Retinal pigment epithelial cell (primary cell): ENCODE measurements around the gene CYTH4.

Experiments
- DNase-seq: peaks from one replicate; pipeline ENCODE4 v3.0.0-alpha.2; 2010; ENCODE audit warnings: low read depth
- H3K4me3 ChIP-seq: 2 replicates; pipeline ENCODE4 v1.5.1; 2011; ENCODE audit warnings: mild to moderate bottlenecking, low read length, control low read depth, moderate library complexity
- TF ChIP-seq, protein P1 (sequence below): conservative IDR thresholded peaks from 2 replicates; pipeline ENCODE4 v1.5.1; 2011; ENCODE audit warnings: low read depth, low read length, control low read depth, inconsistent platforms

Gene CYTH4

DNA sequence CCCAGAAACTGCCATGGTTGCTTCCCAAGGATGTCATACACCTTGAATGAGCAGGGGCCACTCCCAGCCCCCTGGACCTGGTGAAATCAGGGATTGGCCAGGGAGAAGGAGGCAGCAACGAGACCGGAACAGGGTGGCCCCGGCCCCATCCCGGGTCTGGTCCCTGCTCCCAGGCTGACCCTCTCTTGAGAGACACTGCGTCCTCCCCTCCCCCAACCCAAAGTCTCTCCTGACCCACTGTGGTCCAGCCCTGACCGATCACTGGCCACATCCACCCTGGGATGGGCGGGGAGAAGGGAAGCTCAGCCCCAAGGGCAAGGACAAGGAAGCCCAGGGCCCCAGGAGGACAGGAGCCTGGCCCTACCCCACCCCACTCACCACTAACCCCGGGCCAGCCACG, 12.4 kb downstream of the CYTH4 start:
- H3K4me3 ChIP-seq, result no peak overlapping the region
- TF ChIP-seq, protein P1, sequence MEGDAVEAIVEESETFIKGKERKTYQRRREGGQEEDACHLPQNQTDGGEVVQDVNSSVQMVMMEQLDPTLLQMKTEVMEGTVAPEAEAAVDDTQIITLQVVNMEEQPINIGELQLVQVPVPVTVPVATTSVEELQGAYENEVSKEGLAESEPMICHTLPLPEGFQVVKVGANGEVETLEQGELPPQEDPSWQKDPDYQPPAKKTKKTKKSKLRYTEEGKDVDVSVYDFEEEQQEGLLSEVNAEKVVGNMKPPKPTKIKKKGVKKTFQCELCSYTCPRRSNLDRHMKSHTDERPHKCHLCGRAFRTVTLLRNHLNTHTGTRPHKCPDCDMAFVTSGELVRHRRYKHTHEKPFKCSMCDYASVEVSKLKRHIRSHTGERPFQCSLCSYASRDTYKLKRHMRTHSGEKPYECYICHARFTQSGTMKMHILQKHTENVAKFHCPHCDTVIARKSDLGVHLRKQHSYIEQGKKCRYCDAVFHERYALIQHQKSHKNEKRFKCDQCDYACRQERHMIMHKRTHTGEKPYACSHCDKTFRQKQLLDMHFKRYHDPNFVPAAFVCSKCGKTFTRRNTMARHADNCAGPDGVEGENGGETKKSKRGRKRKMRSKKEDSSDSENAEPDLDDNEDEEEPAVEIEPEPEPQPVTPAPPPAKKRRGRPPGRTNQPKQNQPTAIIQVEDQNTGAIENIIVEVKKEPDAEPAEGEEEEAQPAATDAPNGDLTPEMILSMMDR, result no peak
- DNase-seq, result no peak

DNA sequence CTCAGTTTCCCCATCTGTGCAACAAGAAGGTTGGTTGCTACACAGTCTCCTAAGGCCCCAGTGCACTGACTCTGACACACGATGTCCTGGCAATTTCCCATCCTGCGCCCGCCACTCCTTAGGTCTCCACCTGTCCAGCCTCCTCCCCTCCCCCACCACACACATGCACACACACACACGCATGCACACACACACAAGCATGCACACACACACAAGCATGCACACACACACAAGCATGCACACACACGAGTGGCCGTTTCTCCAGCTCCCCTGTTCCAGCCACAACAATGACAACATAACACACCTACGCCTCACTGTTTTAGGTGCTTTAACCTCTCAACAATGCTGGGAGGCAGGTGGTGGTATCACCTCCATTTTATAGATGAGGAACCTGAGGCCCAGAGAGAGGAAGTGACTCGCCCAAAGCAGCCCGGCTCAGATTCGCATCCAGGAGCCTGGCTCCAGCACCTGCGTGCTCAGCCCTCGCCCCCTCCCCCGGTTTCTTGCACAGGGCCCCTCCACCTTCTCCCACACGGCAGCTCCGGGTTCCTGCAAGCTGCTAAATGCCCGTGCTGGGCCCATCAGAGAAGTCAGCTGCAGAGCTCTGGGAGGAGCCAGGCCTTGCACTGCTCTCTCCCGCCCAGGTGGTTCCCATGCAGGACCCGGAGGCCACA, 13.0 kb downstream of the CYTH4 start:
- no peak overlapping the region for H3K4me3 ChIP-seq
- TF ChIP-seq, protein P1, result no peak
- no peak for DNase-seq

DNA sequence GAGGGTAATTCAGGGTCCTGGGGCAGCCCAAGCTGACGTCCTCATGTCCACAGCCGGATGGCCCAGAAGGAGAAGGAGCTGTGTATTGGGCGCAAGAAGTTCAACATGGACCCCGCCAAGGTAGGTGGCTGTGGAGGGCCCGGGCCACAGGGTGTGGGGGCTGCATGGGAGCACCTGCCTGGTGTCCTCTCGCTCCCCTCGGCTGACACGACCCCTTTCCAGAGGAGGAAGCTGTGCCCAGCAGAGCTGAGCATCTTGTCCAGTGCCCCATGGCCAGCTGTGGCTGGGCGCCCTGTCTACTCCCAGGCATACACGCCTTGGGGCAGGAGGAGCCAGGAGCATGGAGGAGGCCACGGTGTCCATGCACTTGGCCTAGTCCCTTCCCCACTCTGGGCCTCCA, 13.6 kb downstream of the CYTH4 start:
- DNase-seq, result no peak
- TF ChIP-seq, protein P1, result no peak
- no peak overlapping the region for H3K4me3 ChIP-seq

DNA sequence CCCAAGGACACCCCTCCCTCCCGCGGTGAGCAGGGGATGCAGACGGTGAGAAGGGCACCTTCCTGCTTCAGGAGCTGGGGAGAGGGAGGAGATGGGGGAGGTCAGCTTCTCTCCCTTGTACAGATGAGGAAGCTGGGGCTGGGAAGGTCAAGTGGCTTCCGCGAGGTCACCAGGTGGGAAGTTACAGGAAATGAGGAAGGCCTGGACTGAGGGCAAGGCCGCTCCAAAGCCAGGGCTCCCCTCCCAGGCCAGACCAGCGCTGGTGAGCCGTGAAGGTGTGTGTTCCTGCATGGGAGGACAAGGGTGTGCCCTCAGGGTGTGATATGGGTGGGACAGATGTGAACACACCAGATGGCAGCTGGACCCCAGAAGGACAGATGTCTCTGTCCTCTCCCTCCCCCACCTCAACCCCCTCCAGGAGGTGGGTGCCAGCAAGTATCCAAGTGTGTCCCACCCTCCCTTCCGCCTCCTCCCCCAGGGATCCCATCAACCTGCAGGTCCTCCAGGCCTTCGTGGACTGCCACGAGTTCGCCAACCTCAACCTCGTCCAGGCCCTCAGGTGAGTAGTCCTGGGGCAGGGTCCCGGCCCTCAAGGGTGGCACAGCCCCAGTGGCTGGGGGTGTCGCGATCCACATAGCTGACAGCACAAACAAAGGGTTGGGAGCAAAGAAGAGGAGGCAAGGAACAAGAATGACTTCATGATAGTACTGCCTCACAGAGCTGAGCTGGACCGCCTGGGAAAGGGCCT, 16.6 kb downstream of the CYTH4 start:
- no peak overlapping the region for H3K4me3 ChIP-seq

DNA sequence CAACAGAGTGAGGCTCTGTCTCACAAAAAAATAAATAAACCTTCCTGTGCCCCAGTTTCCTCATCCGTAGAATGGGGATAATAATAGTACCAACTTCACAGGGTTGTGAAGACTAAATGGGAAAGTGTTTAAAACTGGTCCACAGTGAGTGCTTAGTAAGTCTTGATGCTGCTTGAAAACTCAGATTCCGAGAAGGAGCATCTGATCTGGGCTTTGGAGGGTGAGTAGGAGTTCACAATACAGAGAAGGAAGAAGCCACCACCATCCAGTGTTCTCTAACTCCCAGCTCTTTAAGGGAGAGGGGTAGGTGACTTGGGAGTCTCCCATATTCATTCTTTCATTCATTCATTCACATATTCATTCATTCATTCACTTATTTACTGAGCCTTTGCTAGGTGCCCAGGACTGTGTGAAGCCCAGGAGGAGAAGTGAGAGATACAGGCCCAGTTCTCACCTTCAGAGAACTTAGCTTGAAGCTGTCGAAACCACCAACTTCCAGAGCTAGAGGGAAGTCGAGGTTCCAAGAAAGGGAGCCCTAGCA, 17.7 kb downstream of the CYTH4 start:
- TF ChIP-seq, protein P1, result no peak
- no peak for DNase-seq
- no peak overlapping the region for H3K4me3 ChIP-seq

More for the DNA sequence above, 16.6 kb downstream of the CYTH4 start:
- no peak for DNase-seq
- TF ChIP-seq, protein P1, result no peak

DNA sequence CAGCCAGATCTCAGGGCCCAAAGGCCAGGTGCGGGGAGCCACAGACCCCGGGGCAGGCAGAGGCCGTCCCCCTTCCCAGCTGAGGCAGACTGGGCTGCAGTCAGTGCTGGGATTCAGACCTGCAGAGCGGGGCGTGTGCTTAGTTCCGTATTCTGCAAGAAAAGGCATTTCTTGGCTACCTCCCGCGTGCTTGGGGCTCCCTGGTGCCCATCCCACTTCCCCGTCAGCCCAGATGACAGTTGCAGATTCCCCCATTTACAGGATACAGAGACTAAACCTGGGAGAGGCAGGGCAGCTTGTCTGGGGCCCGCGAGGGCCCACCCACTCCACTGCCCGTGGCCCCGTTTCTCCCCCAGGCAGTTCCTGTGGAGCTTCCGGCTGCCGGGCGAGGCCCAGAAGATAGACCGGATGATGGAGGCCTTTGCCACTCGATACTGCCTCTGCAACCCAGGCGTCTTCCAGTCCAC, 18.3 kb downstream of the CYTH4 start:
- TF ChIP-seq, protein P1, result no peak
- DNase-seq, result no peak
- no peak overlapping the region for H3K4me3 ChIP-seq
